BLaER1 treated with 17β-estradiol and CSF1 and Interleukin-3, amounts not matched to agents 10 nM and 100 nM (cell line): ENCODE data around the gene TSPOAP1.

ENCODE experiments used
- H3K27ac ChIP-seq, 11 experiments: shearing (Covaris generic); formaldehyde crosslinking; 2 replicates each; pipeline ENCODE4 v1.8.1; 2022
- H3K27me3 ChIP-seq, 11 experiments: shearing (Covaris generic); formaldehyde crosslinking; 2 replicates each; pipeline ENCODE4 v1.8.1; 2022
- H3K36me3 ChIP-seq, 11 experiments: shearing (Covaris generic); formaldehyde crosslinking; 2 replicates each; pipeline ENCODE4 v1.8.1; 2022
- H3K4me1 ChIP-seq, 10 experiments: shearing (Covaris generic); formaldehyde crosslinking; 2 replicates each; pipeline ENCODE4 v1.8.1; 2022
- H3K4me2 ChIP-seq, 11 experiments: shearing (Covaris generic); formaldehyde crosslinking; 2 replicates each; pipeline ENCODE4 v1.8.1; 2022
- H3K4me3 ChIP-seq, 10 experiments: shearing (Covaris generic); formaldehyde crosslinking; 2 replicates each; pipeline ENCODE4 v1.8.1; 2022
- H3K9ac ChIP-seq, 11 experiments: shearing (Covaris generic); formaldehyde crosslinking; 2 replicates each; pipeline ENCODE4 v1.8.1; 2022
- H3K9me3 ChIP-seq, 11 experiments: shearing (Covaris generic); formaldehyde crosslinking; replicated peaks in 1 of 11; 2 replicates each; pipeline ENCODE4 v1.8.1; 2022
- H4K20me1 ChIP-seq, 11 experiments: shearing (Covaris generic); formaldehyde crosslinking; 2 replicates each; pipeline ENCODE4 v1.8.1; 2022
- Cebpa-rat ChIP-seq, 11 experiments: shearing (Covaris generic); IDR thresholded peaks; 2 replicates each; pipeline ENCODE4 v1.8.1; 2022

TSPOAP1 gene

GRCh38 chr17:58278661-58279015, 50.0 kb downstream of the TSPOAP1 start:
- Histone ChIP-seq H3K4me3 (no peak overlapping the region), H4K20me1 (no peaks in the 10 kb centered on the region), H3K9ac (peak overlapping the region in 6 of 11 experiments; percentile 15 to 78 (median 58); a peak in 9 of 22 replicates), H3K4me2 (peak overlapping the region in 10 of 11 experiments; percentile 1 to 80 (median 32); a peak in 12 of 22 replicates), H3K4me1 (peaks cover 5 to 66% (median 63%) of the 10 kb centered on the region in 10 experiments; a peak in 19 of 20 replicates), H3K36me3 (0 out of 22 replicates have a peak, but pooled peaks cover 0 to 3% (median 0%) of the 10 kb centered on the region in 11 experiments), H3K9me3 (peaks cover 0 to 18% (median 0%) of the 10 kb centered on the region in 11 experiments; a peak in 7 of 22 replicates), H3K27ac (peak overlapping the region in 8 of 11 experiments; percentile 55 to 97 (median 92); a peak in 16 of 22 replicates), H3K27me3 (no peaks in the 10 kb centered on the region)
- TF ChIP-seq Cebpa-rat (IDR thresholded peaks at IDR 0.05), result no peak

GRCh38 chr17:58277802-58278595, 50.6 kb downstream of the TSPOAP1 start:
- TF ChIP-seq Cebpa-rat (IDR thresholded peaks at IDR 0.05), result no peak

GRCh38 chr17:58277107-58277801, 51.3 kb downstream of the TSPOAP1 start:
- Histone ChIP-seq H3K36me3 (0 out of 22 replicates have a peak, but pooled peaks cover 0 to 3% (median 0%) of the 10 kb centered on the region in 11 experiments), H3K9me3 (peaks cover 0 to 14% (median 0%) of the 10 kb centered on the region in 11 experiments; a peak in 7 of 22 replicates), H3K4me3 (no peak overlapping the region), H3K27ac (peak overlapping the region in 8 of 11 experiments; percentile 55 to 97 (median 92); a peak in 15 of 22 replicates), H3K4me2 (peak overlapping the region in 8 of 11 experiments; percentile 1 to 74 (median 34); a peak in 9 of 22 replicates), H4K20me1 (no peaks in the 10 kb centered on the region), H3K4me1 (peaks cover 0 to 59% (median 51%) of the 10 kb centered on the region in 10 experiments; a peak in 18 of 20 replicates), H3K27me3 (no peaks in the 10 kb centered on the region), H3K9ac (peak overlapping the region in 5 of 11 experiments; percentile 7 to 78 (median 37); a peak in 5 of 22 replicates)
- no peak for TF ChIP-seq Cebpa-rat (IDR thresholded peaks at IDR 0.05)

More at GRCh38 chr17:58277802-58278595, 50.6 kb downstream of the TSPOAP1 start:
- Histone ChIP-seq H3K9ac (peak overlapping the region in 6 of 11 experiments; percentile 15 to 78 (median 58); a peak in 9 of 22 replicates), H4K20me1 (no peaks in the 10 kb centered on the region), H3K36me3 (0 out of 22 replicates have a peak, but pooled peaks cover 0 to 3% (median 0%) of the 10 kb centered on the region in 11 experiments), H3K27me3 (no peaks in the 10 kb centered on the region), H3K4me2 (peak overlapping the region in 8 of 11 experiments; percentile 16 to 80 (median 50); a peak in 9 of 22 replicates), H3K9me3 (peaks cover 0 to 18% (median 0%) of the 10 kb centered on the region in 11 experiments; a peak in 7 of 22 replicates), H3K27ac (peak overlapping the region in 8 of 11 experiments; percentile 55 to 97 (median 92); a peak in 16 of 22 replicates), H3K4me1 (peaks cover 0 to 65% (median 57%) of the 10 kb centered on the region in 10 experiments; a peak in 18 of 20 replicates), H3K4me3 (no peak overlapping the region)

- Histone ChIP-seq H3K4me1 (peaks cover 0 to 50% (median 43%) of the 10 kb centered on the region in 10 experiments; a peak in 18 of 20 replicates), H4K20me1 (no peaks in the 10 kb centered on the region), H3K9me3 (peaks cover 0 to 6% (median 0%) of the 10 kb centered on the region in 11 experiments; a peak in 7 of 22 replicates), H3K9ac (peak overlapping the region in 5 of 11 experiments; percentile 7 to 18 (median 14); a peak in 1 of 22 replicates), H3K27me3 (no peaks in the 10 kb centered on the region), H3K36me3 (0 out of 22 replicates have a peak, but pooled peaks cover 0 to under 1% (median 0%) of the 10 kb centered on the region in 11 experiments), H3K4me3 (no peak overlapping the region), H3K4me2 (0 out of 22 replicates have a peak overlapping the region, but pooled peaks of 1 of the 11 experiments have one; percentile 7), H3K27ac (peak overlapping the region in 5 of 11 experiments; percentile 7 to 97 (median 38); a peak in 6 of 22 replicates)
- no peak for TF ChIP-seq Cebpa-rat (IDR thresholded peaks at IDR 0.05)
These were observed 52.2 kb downstream of the TSPOAP1 start for GRCh38 chr17:58276423-58276822.

- Histone ChIP-seq H3K4me2 (no peak overlapping the region), H3K36me3 (no peaks in the 10 kb centered on the region), H3K4me1 (peaks cover 0 to 40% (median 32%) of the 10 kb centered on the region in 10 experiments; a peak in 17 of 20 replicates), H3K27ac (peak overlapping the region in 1 of 11 experiments; percentile 6; a peak in 1 of 22 replicates), H4K20me1 (no peaks in the 10 kb centered on the region), H3K9me3 (no peaks in the 10 kb centered on the region), H3K27me3 (no peaks in the 10 kb centered on the region), H3K9ac (no peak overlapping the region), H3K4me3 (no peak overlapping the region)
- no peak for TF ChIP-seq Cebpa-rat (IDR thresholded peaks at IDR 0.05)
These were observed 53.2 kb downstream of the TSPOAP1 start for GRCh38 chr17:58275417-58275816.

- no peak for TF ChIP-seq Cebpa-rat (IDR thresholded peaks at IDR 0.05)
- Histone ChIP-seq H4K20me1 (no peaks in the 10 kb centered on the region), H3K36me3 (no peaks in the 10 kb centered on the region), H3K27ac (no peak overlapping the region), H3K9me3 (no peaks in the 10 kb centered on the region), H3K9ac (no peak overlapping the region), H3K27me3 (no peaks in the 10 kb centered on the region), H3K4me2 (0 out of 22 replicates have a peak overlapping the region, but pooled peaks of 1 of the 11 experiments have one; percentile 10), H3K4me3 (no peak overlapping the region), H3K4me1 (peaks cover 0 to 22% (median 14%) of the 10 kb centered on the region in 10 experiments; a peak in 17 of 20 replicates)
These were observed 55.0 kb downstream of the TSPOAP1 start for GRCh38 chr17:58273453-58274104.

- TF ChIP-seq Cebpa-rat (IDR thresholded peaks at IDR 0.05), result no peak
- no peaks in the 10 kb centered on the region for H3K9me3 ChIP-seq
- no peaks in the 10 kb centered on the region for H3K27me3 ChIP-seq
- no peak overlapping the region for H3K27ac ChIP-seq
- 0 out of 22 replicates have a peak overlapping the region, but pooled peaks of 1 of the 11 experiments have one; percentile 10 for H3K4me2 ChIP-seq
- H3K4me3 ChIP-seq, result no peak overlapping the region
- no peaks in the 10 kb centered on the region for H3K36me3 ChIP-seq
- H3K4me1 ChIP-seq, result peaks cover 0 to 12% (median 5%) of the 10 kb centered on the region in 10 experiments; a peak in 16 of 20 replicates
- no peak overlapping the region for H3K9ac ChIP-seq
- no peaks in the 10 kb centered on the region for H4K20me1 ChIP-seq
These were observed 56.0 kb downstream of the TSPOAP1 start for GRCh38 chr17:58272367-58273280.
